SK-N-SH (cell line): Measurements from ENCODE around the gene UBA3. TPM values are rescaled to one million over a fixed set of nuclear protein-coding genes. Genes with fewer than 3 reads are reported as not detected.

ENCODE experiments used
- CTCF ChIA-PET: fragments of 300-600, 350-600 bp; formaldehyde crosslinking; extraction: SDS; loops from one replicate; lab custom pipeline; 2021; lab: Yijun Ruan, JAX
- POLR2A ChIA-PET: fragments of 350-600 bp; sonication (Branson Sonifier 250); formaldehyde crosslinking; extraction: SDS; loops from one replicate; lab custom pipeline; 2020; ENCODE audit warnings: antibody characterized with exemption, inconsistent platforms; lab: Yijun Ruan, JAX
- DNase-seq: peaks from one replicate; pipeline ENCODE4 v3.0.0; 2012
- H2AFZ ChIP-seq: fragments of 200-600 bp; sonication (generic); 2 replicates; pipeline ENCODE4 v1.8.1; 2016; ENCODE audit warnings: antibody characterized with exemption, mild to moderate bottlenecking, low read depth
- H3F3A ChIP-seq: fragments of 200-600 bp; sonication (generic); replicated peaks from 2 replicates; pipeline ENCODE3; 2016; ENCODE audit warnings: antibody characterized with exemption, mild to moderate bottlenecking; ENCODE audit not compliant: insufficient read depth
- H3K27ac ChIP-seq, 2 experiments: fragments of 200-500 bp in 1 of 2; fragments of 200-600 bp in 1 of 2; sonication (Bioruptor generic) in 1 of 2; sonication (generic), shearing (Covaris generic) in 1 of 2; 2 replicates each; pipeline versions ENCODE4 v1.5.1 to v1.6.1; 2014 to 2016; ENCODE audit warnings: low read depth in 2 of 2, inconsistent platforms in 1 of 2, low read length in 1 of 2, mild to moderate bottlenecking in 1 of 2, mixed read lengths in 1 of 2
- H3K27me3 ChIP-seq: fragments of 200-600 bp; sonication (generic), shearing (Covaris generic); 2 replicates; pipeline ENCODE4 v1.6.1; 2016; ENCODE audit warnings: mixed run types; ENCODE audit not compliant: insufficient read depth
- H3K36me3 ChIP-seq, 2 experiments: fragments of 200-500 bp in 1 of 2; fragments of 200-600 bp in 1 of 2; sonication (Bioruptor generic) in 1 of 2; sonication (generic) in 1 of 2; replicated peaks in 1 of 2; 2 replicates each; pipeline versions ENCODE3 to v1.5.1; 2014 to 2016; ENCODE audit warnings: low read length in 1 of 2, mild to moderate bottlenecking in 1 of 2; ENCODE audit not compliant: insufficient read depth in 2 of 2, control insufficient read depth in 1 of 2
- H3K4me1 ChIP-seq, 2 experiments: fragments of 200-500 bp in 1 of 2; fragments of 200-600 bp in 1 of 2; sonication (Bioruptor generic) in 1 of 2; sonication (generic), shearing (Covaris generic) in 1 of 2; 2 replicates each; pipeline versions ENCODE4 v1.5.1 to v1.6.1; 2014 to 2016; ENCODE audit warnings: low read depth in 1 of 2, low read length in 1 of 2, mixed run types in 1 of 2; ENCODE audit not compliant: insufficient read depth in 2 of 2, control insufficient read depth in 1 of 2
- H3K4me2 ChIP-seq: fragments of 200-600 bp; sonication (generic), shearing (Covaris generic); 2 replicates; pipeline ENCODE4 v1.6.1; 2017; ENCODE audit warnings: mixed run types
- H3K4me3 ChIP-seq, 2 experiments: fragments of 200-500 bp in 1 of 2; fragments of 200-600 bp in 1 of 2; sonication (Bioruptor generic) in 1 of 2; sonication (generic), shearing (Covaris generic) in 1 of 2; 2 replicates each; pipeline versions ENCODE4 v1.5.1 to v1.8.1; 2014 to 2016; ENCODE audit warnings: low read depth in 2 of 2, inconsistent platforms in 1 of 2, low read length in 1 of 2, mild to moderate bottlenecking in 1 of 2, mixed read lengths in 1 of 2, moderate library complexity in 1 of 2
- H3K79me2 ChIP-seq: fragments of 200-600 bp; sonication (generic); 2 replicates; pipeline ENCODE4 v1.8.1; 2017; ENCODE audit warnings: mild to moderate bottlenecking; ENCODE audit not compliant: insufficient read depth
- H3K9ac ChIP-seq: fragments of 200-600 bp; sonication (generic); 2 replicates; pipeline ENCODE4 v1.6.1; 2017; ENCODE audit warnings: mixed run types
- H3K9me2 ChIP-seq: fragments of 200-600 bp; sonication (generic); 2 replicates; pipeline ENCODE4 v1.6.1; 2017; ENCODE audit warnings: mixed run types
- H3K9me3 ChIP-seq: fragments of 200-600 bp; sonication (generic); 2 replicates; pipeline ENCODE4 v1.6.1; 2017; ENCODE audit warnings: mixed run types, mild to moderate bottlenecking, moderate library complexity
- H4K20me1 ChIP-seq: fragments of 200-600 bp; sonication (generic); 2 replicates; pipeline ENCODE4 v1.6.1; 2017; ENCODE audit warnings: mild to moderate bottlenecking, mixed run types; ENCODE audit not compliant: insufficient read depth
- EZH2phosphoT487 ChIP-seq: fragments of 200-600 bp; sonication (generic); IDR thresholded peaks from 2 replicates; pipeline ENCODE4 v1.6.1; 2017; ENCODE audit warnings: low read depth, mixed run types, mild to moderate bottlenecking, antibody characterized with exemption, moderate library complexity, borderline replicate concordance
- FOSL2 ChIP-seq: IDR thresholded peaks from 2 replicates; pipeline ENCODE4 v1.4.0; 2012; ENCODE audit warnings: low read depth, mild to moderate bottlenecking, moderate library complexity, borderline replicate concordance
- FOXJ3 ChIP-seq: sonication (generic); formaldehyde crosslinking; IDR thresholded peaks from 2 replicates; pipeline ENCODE4 v1.5.1; 2020; ENCODE audit warnings: mild to moderate bottlenecking, missing genetic modification reagents
- GABPA ChIP-seq: IDR thresholded peaks from 2 replicates; pipeline ENCODE4 v1.4.0; 2012; ENCODE audit warnings: low read depth, mild to moderate bottlenecking
- GATA2 ChIP-seq: sonication (generic); formaldehyde crosslinking; IDR thresholded peaks from 2 replicates; pipeline ENCODE4 v1.5.0; 2020; ENCODE audit warnings: mild to moderate bottlenecking, missing genetic modification reagents
- MEF2A ChIP-seq: IDR thresholded peaks from 2 replicates; pipeline ENCODE4 v1.4.0; 2012; ENCODE audit warnings: low read depth, borderline replicate concordance
- NRF1 ChIP-seq: IDR thresholded peaks from 2 replicates; pipeline ENCODE4 v1.6.1; 2012; ENCODE audit warnings: low read depth, mild to moderate bottlenecking, low read length
- POLR2AphosphoS5 ChIP-seq: IDR thresholded peaks from 2 replicates; pipeline ENCODE4 v1.6.1; 2012; ENCODE audit warnings: low read depth, low read length
- RAD21 ChIP-seq: IDR thresholded peaks from 2 replicates; pipeline ENCODE4 v1.6.1; 2012; ENCODE audit warnings: mild to moderate bottlenecking, low read length
- RCOR1 ChIP-seq: fragments of 150-350 bp; IDR thresholded peaks from 2 replicates; pipeline ENCODE4 v1.6.1; 2017; ENCODE audit warnings: antibody characterized with exemption, low read length
- RXRA ChIP-seq: IDR thresholded peaks from 2 replicates; pipeline ENCODE4 v1.4.0; 2012; ENCODE audit warnings: low read depth, mild to moderate bottlenecking, borderline replicate concordance
- SIN3A ChIP-seq: IDR thresholded peaks from 2 replicates; pipeline ENCODE4 v1.6.1; 2012; ENCODE audit warnings: low read depth, mild to moderate bottlenecking, low read length, moderate library complexity, borderline replicate concordance
- TAF1 ChIP-seq: IDR thresholded peaks from 2 replicates; pipeline ENCODE4 v1.6.1; 2012; ENCODE audit warnings: low read depth, mild to moderate bottlenecking, low read length, moderate library complexity, borderline replicate concordance
- TEAD4 ChIP-seq: IDR thresholded peaks from 2 replicates; pipeline ENCODE4 v1.4.0; 2012; ENCODE audit warnings: mild to moderate bottlenecking, borderline replicate concordance; ENCODE audit not compliant: insufficient read depth
- YY1 ChIP-seq: IDR thresholded peaks from 2 replicates; pipeline ENCODE4 v1.4.0; 2012; ENCODE audit warnings: low read depth, mild to moderate bottlenecking
- WGBS: methylation state at CpG from one replicate; pipeline ENCODE4 v1.1.6; 2017; ENCODE audit warnings: low lambda C conversion rate; 5-methylcytosine and 5-hydroxymethylcytosine counted together
- polyA plus RNA-seq, 3 experiments: library from polyadenylated mRNA; depleted of rRNA; stranded (reverse); fragments of >200 nt; gene quantifications; 2 replicates each; pipeline ENCODE4 v1.2.3, GENCODE V29; 2012
- TF ChIP-seq, protein P1 (sequence below): IDR thresholded peaks from 2 replicates; pipeline ENCODE4 v1.6.1; 2012; ENCODE audit warnings: mild to moderate bottlenecking, low read depth, low read length, moderate library complexity
- TF ChIP-seq, protein P2 (sequence below): fragments of 150-350 bp; IDR thresholded peaks from 2 replicates; pipeline ENCODE4 v1.6.1; 2016; ENCODE audit warnings: mild to moderate bottlenecking, low read depth, low read length
- TF ChIP-seq, protein P3 (sequence below): IDR thresholded peaks from 2 replicates; pipeline ENCODE4 v1.4.0; 2012; ENCODE audit warnings: low read depth

Gene UBA3
- polyA plus RNA-seq, 1 of the 3 experiments (the other 2 are of a cell fraction) = 43.0 TPM

DNA sequence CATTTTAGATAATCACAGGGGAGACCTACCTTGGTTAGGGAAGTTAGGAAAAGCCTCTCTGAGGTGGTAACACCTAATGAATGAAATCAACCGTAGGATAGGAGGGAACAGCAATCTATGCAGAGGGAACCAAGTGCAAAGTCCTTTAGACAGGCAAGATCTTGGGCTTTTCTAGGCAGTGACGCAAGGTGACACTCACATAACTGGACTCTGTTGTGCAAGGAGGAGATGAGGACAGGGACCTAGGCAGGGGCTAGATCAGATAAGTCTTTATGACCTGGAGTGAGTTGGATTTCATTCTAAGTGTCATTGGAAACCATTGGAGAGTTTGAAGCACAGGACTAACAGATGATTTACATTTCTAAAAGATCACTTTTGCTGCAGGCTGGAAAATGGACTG is 46.8 kb upstream of the UBA3 start:
- no peak for TF ChIP-seq RXRA
- TF ChIP-seq NRF1 = no peak
- TF ChIP-seq, protein P1, sequence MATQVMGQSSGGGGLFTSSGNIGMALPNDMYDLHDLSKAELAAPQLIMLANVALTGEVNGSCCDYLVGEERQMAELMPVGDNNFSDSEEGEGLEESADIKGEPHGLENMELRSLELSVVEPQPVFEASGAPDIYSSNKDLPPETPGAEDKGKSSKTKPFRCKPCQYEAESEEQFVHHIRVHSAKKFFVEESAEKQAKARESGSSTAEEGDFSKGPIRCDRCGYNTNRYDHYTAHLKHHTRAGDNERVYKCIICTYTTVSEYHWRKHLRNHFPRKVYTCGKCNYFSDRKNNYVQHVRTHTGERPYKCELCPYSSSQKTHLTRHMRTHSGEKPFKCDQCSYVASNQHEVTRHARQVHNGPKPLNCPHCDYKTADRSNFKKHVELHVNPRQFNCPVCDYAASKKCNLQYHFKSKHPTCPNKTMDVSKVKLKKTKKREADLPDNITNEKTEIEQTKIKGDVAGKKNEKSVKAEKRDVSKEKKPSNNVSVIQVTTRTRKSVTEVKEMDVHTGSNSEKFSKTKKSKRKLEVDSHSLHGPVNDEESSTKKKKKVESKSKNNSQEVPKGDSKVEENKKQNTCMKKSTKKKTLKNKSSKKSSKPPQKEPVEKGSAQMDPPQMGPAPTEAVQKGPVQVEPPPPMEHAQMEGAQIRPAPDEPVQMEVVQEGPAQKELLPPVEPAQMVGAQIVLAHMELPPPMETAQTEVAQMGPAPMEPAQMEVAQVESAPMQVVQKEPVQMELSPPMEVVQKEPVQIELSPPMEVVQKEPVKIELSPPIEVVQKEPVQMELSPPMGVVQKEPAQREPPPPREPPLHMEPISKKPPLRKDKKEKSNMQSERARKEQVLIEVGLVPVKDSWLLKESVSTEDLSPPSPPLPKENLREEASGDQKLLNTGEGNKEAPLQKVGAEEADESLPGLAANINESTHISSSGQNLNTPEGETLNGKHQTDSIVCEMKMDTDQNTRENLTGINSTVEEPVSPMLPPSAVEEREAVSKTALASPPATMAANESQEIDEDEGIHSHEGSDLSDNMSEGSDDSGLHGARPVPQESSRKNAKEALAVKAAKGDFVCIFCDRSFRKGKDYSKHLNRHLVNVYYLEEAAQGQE = no peak
- TF ChIP-seq RCOR1 = no peak
- no peak for TF ChIP-seq GABPA
- TF ChIP-seq POLR2AphosphoS5 = no peak
- no peak for TF ChIP-seq FOXJ3 (CRISPR knock-in tag)
- TF ChIP-seq TEAD4 = no peak
- no peak for TF ChIP-seq YY1
- no peak for TF ChIP-seq MEF2A
- TF ChIP-seq SIN3A = no peak
- TF ChIP-seq, protein P2, sequence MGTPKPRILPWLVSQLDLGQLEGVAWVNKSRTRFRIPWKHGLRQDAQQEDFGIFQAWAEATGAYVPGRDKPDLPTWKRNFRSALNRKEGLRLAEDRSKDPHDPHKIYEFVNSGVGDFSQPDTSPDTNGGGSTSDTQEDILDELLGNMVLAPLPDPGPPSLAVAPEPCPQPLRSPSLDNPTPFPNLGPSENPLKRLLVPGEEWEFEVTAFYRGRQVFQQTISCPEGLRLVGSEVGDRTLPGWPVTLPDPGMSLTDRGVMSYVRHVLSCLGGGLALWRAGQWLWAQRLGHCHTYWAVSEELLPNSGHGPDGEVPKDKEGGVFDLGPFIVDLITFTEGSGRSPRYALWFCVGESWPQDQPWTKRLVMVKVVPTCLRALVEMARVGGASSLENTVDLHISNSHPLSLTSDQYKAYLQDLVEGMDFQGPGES = no peak
- TF ChIP-seq FOSL2 = no peak

DNA sequence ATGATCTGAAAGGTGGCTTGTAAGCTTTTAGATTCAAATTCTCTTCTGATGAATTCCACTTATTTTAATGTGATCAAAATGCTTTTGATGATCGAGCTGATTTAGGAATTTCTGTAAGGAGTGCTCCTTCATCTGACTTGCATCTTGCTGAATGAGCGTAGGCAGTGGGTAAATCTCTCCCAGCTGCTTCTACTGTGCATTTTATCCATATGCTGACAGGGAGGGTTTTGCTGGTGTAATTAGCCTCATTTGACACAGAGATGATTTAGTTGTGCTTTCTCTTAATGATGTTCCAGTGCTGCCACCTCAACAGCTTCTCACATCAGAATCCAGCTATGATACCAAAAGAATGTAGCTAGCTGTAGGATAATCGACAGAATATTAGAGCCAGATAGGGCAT is 46.1 kb upstream of the UBA3 start:
- no peak overlapping the region for H3K4me2 ChIP-seq
- no peak for DNase-seq
- no peaks in the 10 kb centered on the region for H4K20me1 ChIP-seq
- CTCF ChIA-PET = interaction anchor here (1.1 to 1.6 kb wide), 4 partner anchors 36 to 300 kb away, joined by 3 to 5 read pairs (median 4); no protein-coding TSS in a partner anchor
- H3K79me2 ChIP-seq = no peaks in the 10 kb centered on the region
- POLR2A ChIA-PET = no interaction called here
- no peaks in the 10 kb centered on the region for H3K9me3 ChIP-seq
- H3K4me1 ChIP-seq = no peaks in the 10 kb centered on the region
- no peak overlapping the region for H3K27ac ChIP-seq
- no peaks in the 10 kb centered on the region for H3K9me2 ChIP-seq
- H3K36me3 ChIP-seq = no peaks in the 10 kb centered on the region
- no peak overlapping the region for H2AFZ ChIP-seq
- no peak overlapping the region for H3K9ac ChIP-seq
- H3F3A ChIP-seq = no peaks in the 10 kb centered on the region
- H3K4me3 ChIP-seq = no peak overlapping the region
- no peaks in the 10 kb centered on the region for H3K27me3 ChIP-seq
- WGBS = 76% methylated on average over 3 of the region's 3 CpGs
- TF ChIP-seq FOSL2 = no peak
- no peak for TF ChIP-seq NRF1
- no peak for TF ChIP-seq MEF2A
- no peak for TF ChIP-seq EZH2phosphoT487
- TF ChIP-seq TAF1 = no peak
- TF ChIP-seq GATA2 (CRISPR knock-in tag) = no peak
- no peak for TF ChIP-seq RAD21
- TF ChIP-seq, protein P3, sequence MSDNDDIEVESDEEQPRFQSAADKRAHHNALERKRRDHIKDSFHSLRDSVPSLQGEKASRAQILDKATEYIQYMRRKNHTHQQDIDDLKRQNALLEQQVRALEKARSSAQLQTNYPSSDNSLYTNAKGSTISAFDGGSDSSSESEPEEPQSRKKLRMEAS = no peak
- TF ChIP-seq, protein P1 = no peak

More for the DNA sequence above, 46.8 kb upstream of the UBA3 start:
- Histone ChIP-seq H3K79me2 (no peaks in the 10 kb centered on the region), H2AFZ (no peak overlapping the region), H3K9me3 (no peaks in the 10 kb centered on the region), H3K9ac (no peak overlapping the region), H3K4me1 (no peaks in the 10 kb centered on the region), H3K9me2 (no peaks in the 10 kb centered on the region), H3F3A (no peaks in the 10 kb centered on the region), H3K27me3 (no peaks in the 10 kb centered on the region), H4K20me1 (no peaks in the 10 kb centered on the region), H3K4me2 (no peak overlapping the region), H3K36me3 (no peaks in the 10 kb centered on the region), H3K4me3 (no peak overlapping the region), H3K27ac (no peak overlapping the region)
- ChIA-PET CTCF (interaction anchor here (0.7 to 1.6 kb wide), 2 partner anchors 184 to 296 kb away, joined by 3 read pairs; no protein-coding TSS in a partner anchor), POLR2A (no interaction called here)
- DNase-seq = no peak
- WGBS = 87% methylated on average over 2 of the region's 2 CpGs
